ENCODE measurements around the gene GNAQ.

The GNAQ gene

GRCh38 chr9:77974434-77974833 is 57.2 kb downstream of the GNAQ start:
- no peak for DNase-seq (ENCODE audit: low read depth)

GRCh38 chr9:77969083-77969482 is 62.5 kb downstream of the GNAQ start:
- no peak for DNase-seq (ENCODE audit: low read depth)

DNA sequence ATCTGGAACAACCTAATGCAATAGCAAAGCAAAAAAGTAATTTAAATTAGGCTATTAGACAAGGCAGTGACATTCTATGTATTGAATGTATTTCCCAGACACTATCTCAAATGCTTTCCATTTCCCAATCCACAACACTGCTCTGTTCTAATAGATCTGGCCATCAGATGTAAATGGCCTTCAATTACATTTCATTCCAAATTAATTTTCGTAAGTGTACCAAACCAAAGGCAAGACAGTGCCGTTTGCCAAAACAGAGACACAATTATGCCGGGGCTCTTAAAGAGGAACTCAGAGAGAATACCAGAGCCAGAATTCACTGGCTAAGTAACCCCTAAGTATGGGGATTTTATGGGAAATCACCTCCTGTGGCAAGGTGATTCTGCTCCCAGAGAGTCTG is 63.1 kb downstream of the GNAQ start:
- no peak for DNase-seq (ENCODE audit: low read depth)

GRCh38 chr9:77966718-77967117 is 64.9 kb downstream of the GNAQ start:
- DNase-seq (ENCODE audit: low read depth): no peak

DNA sequence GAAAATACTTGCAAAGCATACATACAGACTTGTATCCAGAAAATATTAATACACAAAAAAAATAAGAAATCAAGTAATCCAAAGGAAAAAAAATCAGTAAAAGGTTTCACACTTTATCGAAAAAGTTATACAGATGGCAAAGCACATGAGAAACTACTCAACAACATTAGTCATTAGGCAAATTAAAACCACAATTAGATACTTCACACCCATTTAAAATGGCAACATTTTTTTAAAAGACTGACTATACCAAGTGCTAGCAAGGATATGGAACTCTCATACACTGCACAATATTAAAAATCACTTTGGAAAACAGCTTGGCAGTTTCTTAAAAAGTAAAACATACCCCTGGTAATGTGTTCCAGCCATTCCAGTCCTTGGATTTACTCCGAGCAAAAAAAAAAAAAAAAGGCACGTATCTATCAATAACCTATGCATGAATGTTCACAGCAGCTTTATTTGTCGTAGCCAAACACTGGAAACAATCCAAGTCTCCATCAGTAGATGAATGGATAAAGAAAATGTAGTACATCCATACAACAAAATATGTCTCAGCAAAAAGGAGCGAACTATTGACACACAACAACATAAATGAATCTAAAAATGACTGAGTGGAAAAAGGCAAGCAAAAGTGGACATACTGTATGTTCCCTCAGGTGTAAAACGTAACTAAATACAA is 66.0 kb downstream of the GNAQ start:
- no peak for DNase-seq (ENCODE audit: low read depth)

GRCh38 chr9:77964258-77964657 is 67.4 kb downstream of the GNAQ start:
- no peak for DNase-seq (ENCODE audit: low read depth)

GRCh38 chr9:77961541-77961940 is 70.1 kb downstream of the GNAQ start:
- no peak for DNase-seq (ENCODE audit: low read depth)

GRCh38 chr9:77960356-77961153 is 71.1 kb downstream of the GNAQ start:
- no peak for DNase-seq (ENCODE audit: low read depth)

DNA sequence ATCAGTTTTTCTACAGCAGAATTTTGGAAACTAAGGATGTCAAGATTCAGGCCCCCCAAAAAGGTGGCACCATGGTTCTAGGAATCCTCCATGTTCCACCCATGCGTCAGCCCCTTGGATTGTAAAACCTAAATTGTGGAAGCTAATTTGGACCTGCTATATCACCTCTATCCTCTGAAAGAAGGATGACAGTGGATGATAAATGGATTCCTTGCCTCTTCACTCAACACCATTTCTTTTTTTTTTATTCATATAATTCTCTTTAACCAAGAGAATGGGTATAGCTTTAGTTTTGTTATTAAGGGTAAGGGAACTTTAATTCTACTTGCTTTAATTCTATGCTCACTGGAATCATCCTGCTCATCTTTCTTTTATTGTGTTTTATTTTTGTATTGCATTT is 71.8 kb downstream of the GNAQ start:
- DNase-seq (ENCODE audit: low read depth): no peak

GRCh38 chr9:77957652-77958051 is 74.0 kb downstream of the GNAQ start:
- no peak for DNase-seq (ENCODE audit: low read depth)

- DNase-seq (ENCODE audit: low read depth): no peak
These were observed 75.1 kb downstream of the GNAQ start for GRCh38 chr9:77956555-77956954.

DNA sequence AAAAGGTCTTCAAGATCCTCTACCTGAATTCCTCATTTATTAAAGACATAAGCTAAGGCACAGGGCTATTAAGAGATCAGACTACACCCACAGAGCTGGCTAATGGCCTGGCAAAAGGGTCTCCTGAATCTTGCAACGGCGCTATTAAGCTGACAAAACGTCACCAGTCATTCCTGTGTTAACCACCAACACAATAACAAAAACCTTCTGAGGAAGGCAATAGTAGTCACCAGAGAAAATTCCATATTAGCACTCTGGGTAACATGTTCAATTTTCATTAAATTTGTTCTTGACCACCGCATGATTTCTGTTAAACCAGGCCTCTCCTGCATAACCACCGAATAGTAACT is 77.0 kb downstream of the GNAQ start:
- no peak for DNase-seq (ENCODE audit: low read depth)

GRCh38 chr9:77954013-77954665 is 77.5 kb downstream of the GNAQ start:
- no peak for DNase-seq (ENCODE audit: low read depth)

DNA sequence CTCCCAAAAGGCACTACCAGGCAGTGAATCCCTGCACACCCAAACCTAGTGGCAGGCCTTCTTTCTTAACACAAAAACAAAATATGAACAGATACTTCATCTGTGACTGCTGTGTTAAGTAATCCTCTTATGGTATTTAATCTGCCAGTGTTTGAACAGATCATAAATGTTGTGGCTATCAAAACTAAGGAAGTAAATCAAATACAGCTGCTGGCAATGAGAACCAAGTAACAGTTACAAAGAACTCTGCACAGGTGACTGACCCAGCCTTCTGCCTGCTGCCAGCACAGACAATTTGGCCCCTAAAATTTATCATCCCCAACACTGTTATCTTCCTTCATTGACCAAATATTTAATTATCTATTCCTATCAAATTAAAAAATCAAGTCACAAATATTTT is 78.0 kb downstream of the GNAQ start:
- no peak for DNase-seq (ENCODE audit: low read depth)

GRCh38 chr9:77952635-77953328 is 78.8 kb downstream of the GNAQ start:
- no peak for DNase-seq (ENCODE audit: low read depth)

- DNase-seq (ENCODE audit: low read depth): no peak
These were observed 80.2 kb downstream of the GNAQ start for GRCh38 chr9:77951369-77951768.

- no peak for DNase-seq (ENCODE audit: low read depth)
These were observed 81.7 kb downstream of the GNAQ start for GRCh38 chr9:77949751-77950436.

DNA sequence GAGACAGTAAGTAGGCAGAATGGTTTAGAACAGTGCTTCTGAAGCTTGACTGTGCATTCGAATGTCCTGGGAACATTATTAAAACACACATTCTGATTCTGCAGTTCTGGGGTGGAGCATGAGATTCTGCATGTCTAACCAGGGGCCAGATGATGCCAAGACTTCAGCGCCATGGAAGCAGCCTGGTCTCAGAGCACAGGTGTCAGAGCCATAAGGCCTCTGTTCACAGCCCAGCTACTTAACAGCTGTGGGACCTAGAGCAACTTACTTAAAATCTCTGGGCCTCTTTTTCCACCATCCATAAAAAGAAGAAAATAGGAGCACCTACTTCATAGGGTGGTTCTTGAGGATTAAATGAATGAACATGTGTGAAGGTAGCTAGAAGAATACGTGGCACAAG is 84.0 kb downstream of the GNAQ start:
- no peak for DNase-seq (ENCODE audit: low read depth)

DNA sequence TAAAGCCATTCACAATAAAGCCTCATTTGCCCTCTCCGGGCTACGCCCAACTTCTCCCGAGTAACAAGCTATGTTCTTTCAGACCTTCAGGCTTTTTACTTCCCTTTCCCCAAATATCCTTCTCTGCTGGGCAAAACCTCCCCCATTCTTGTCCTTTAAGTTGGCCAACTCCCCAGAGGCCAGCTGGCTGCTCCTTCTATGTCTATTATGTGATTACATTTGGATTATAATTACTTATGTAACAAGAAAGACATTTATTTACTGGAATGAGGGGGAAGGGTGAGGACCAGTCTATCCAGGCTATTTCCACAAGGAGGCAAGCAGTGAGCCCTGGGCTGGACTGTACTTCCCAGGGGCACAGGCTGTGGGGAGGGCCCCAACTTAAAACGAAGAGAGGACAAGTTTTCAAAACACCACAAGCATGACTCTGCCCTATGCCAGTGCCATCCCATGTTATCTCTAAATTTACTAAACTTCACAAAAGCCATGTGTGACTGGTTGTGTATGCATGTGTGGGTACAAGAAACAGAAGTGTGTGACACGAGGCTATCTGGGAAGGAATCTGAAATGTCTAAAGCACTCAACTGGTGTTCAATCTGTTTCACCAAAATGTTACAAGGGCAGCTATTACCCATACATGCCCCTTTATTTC is 84.5 kb downstream of the GNAQ start:
- no peak for DNase-seq (ENCODE audit: low read depth)

DNA sequence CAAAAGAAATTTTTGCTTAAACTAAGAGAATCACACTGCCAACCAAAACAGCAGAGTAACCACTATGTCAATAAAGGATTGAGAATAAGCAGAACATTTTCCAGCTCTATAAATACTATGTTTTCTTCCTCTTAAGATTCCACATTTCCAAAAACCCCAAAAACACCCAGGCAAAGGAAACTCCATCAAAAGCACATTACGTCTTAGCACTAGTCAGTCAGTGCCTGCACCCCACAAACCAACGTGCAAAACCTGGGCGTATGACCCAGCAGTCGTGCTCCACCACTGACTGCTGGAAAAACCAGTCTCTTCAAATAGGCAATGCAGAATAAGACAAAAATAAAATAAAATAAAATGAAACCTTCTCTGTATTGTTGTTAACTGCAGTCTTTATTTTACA is 85.3 kb downstream of the GNAQ start:
- no peak for DNase-seq (ENCODE audit: low read depth)

- DNase-seq (ENCODE audit: low read depth): no peak
These were observed 85.8 kb downstream of the GNAQ start for GRCh38 chr9:77945798-77946197.
